Epithelial cell of proximal tubule (primary cell): Measurements from ENCODE around the gene CARD14. TPM values are rescaled to one million over a fixed set of nuclear protein-coding genes. Genes with fewer than 3 reads are reported as not detected.

Experiments used
- total RNA-seq: library from RNA; depleted of rRNA; stranded (reverse); fragments of >200 nt; gene quantifications from 2 replicates; pipeline ENCODE4 v1.2.3, GENCODE V29; 2015

The CARD14 gene
- total RNA-seq, 1 donor from 2014 or later = 0.06 TPM

Other genes with a start within 250 kb of the CARD14 start
- 19.9 and 25.7 TPM in 2 replicates for gene TBC1D16, start 134.2 kb upstream of the CARD14 start, total RNA-seq
- 1.3 and 2.2 TPM in 2 replicates for gene CCDC40, start 133.4 kb upstream of the CARD14 start, total RNA-seq
- 8.9 and 21.8 TPM in 2 replicates for gene GAA, start 68.4 kb upstream of the CARD14 start, total RNA-seq
- 122 and 123 TPM in 2 replicates for gene EIF4A3, start 22.9 kb upstream of the CARD14 start, total RNA-seq
- gene SGSH, start 50.3 kb downstream of the CARD14 start, total RNA-seq = 11.4 and 24.2 TPM in 2 replicates
- gene SLC26A11, start 50.4 kb downstream of the CARD14 start, total RNA-seq = 5.3 and 7.6 TPM in 2 replicates
- 29.4 and 80.5 TPM in 2 replicates for gene RNF213, start 90.8 kb downstream of the CARD14 start, total RNA-seq
- gene ENDOV, start 245.1 kb downstream of the CARD14 start, total RNA-seq = 8.5 and 13.5 TPM in 2 replicates